NCI-H2081 (cell line): ENCODE results near the gene SPDYE2B.
"Not testable (repeated sequence)": the region's sequence is repeated elsewhere in the genome, so short reads cannot be mapped to it uniquely, and the experiment has no call there.

Source experiments
- DNase-seq, 2 experiments: peaks; one replicate each; lab custom pipeline; 2025; lab: John Stamatoyannopoulos, UW

Gene SPDYE2B

GRCh38 chr7:102649924-102650323, at the start of gene SPDYE2B:
TSS of gene SPDYE2B (plus strand) at chr7:102650319. CDS start at chr7:102652349, 2,030 bp downstream.
- not testable (repeated sequence) for DNase-seq

- DNase-seq = not testable (repeated sequence)
Observed at GRCh38 chr7:102602317-102602716, 47.8 kb upstream of the SPDYE2B start.

- DNase-seq = not testable (repeated sequence)
Observed at GRCh38 chr7:102604431-102605145, 45.5 kb upstream of the SPDYE2B start.

- not testable (repeated sequence) for DNase-seq
Observed at GRCh38 chr7:102606848-102607247, 43.3 kb upstream of the SPDYE2B start.

GRCh38 chr7:102609734-102610133, 40.4 kb upstream of the SPDYE2B start:
- DNase-seq = not testable (repeated sequence)

GRCh38 chr7:102610441-102610840, 39.7 kb upstream of the SPDYE2B start:
- DNase-seq = not testable (repeated sequence)

- DNase-seq = not testable (repeated sequence)
Observed at GRCh38 chr7:102611013-102611674, 39.0 kb upstream of the SPDYE2B start.

- DNase-seq = not testable (repeated sequence)
Observed at GRCh38 chr7:102611675-102612325, 38.3 kb upstream of the SPDYE2B start.

- not testable (repeated sequence) for DNase-seq
Observed at GRCh38 chr7:102613575-102614345, 36.4 kb upstream of the SPDYE2B start.

GRCh38 chr7:102614346-102614697, 35.8 kb upstream of the SPDYE2B start:
- not testable (repeated sequence) for DNase-seq

GRCh38 chr7:102614873-102615272, 35.2 kb upstream of the SPDYE2B start:
- not testable (repeated sequence) for DNase-seq

- not testable (repeated sequence) for DNase-seq
Observed at GRCh38 chr7:102615930-102616329, 34.2 kb upstream of the SPDYE2B start.

- DNase-seq = not testable (repeated sequence)
Observed at GRCh38 chr7:102616507-102617125, 33.5 kb upstream of the SPDYE2B start, which contains the start of gene RASA4. TSS of gene RASA4 (minus strand) at chr7:102616756. CDS start at chr7:102616689, 67 bp downstream.

- not testable (repeated sequence) for DNase-seq
Observed at GRCh38 chr7:102618122-102618521, 32.0 kb upstream of the SPDYE2B start.

- DNase-seq = not testable (repeated sequence)
Observed at GRCh38 chr7:102627271-102627904, 22.7 kb upstream of the SPDYE2B start.

GRCh38 chr7:102630622-102631021, 19.5 kb upstream of the SPDYE2B start:
- DNase-seq = not testable (repeated sequence)

GRCh38 chr7:102634299-102634698, 15.8 kb upstream of the SPDYE2B start:
- DNase-seq = not testable (repeated sequence)

GRCh38 chr7:102635354-102635753, 14.8 kb upstream of the SPDYE2B start:
- not testable (repeated sequence) for DNase-seq

GRCh38 chr7:102636956-102637355, 13.2 kb upstream of the SPDYE2B start:
- not testable (repeated sequence) for DNase-seq

GRCh38 chr7:102638848-102639247, 11.3 kb upstream of the SPDYE2B start:
- not testable (repeated sequence) for DNase-seq

GRCh38 chr7:102642691-102643090, 7.4 kb upstream of the SPDYE2B start, which contains the start of gene UPK3BL1:
TSS of gene UPK3BL1 (minus strand) at chr7:102642791. CDS start at chr7:102642741, 50 bp downstream.
- not testable (repeated sequence) for DNase-seq
